AG09309 (cell line): ENCODE measurements around the gene MYLK.

ENCODE experiments used
- DNase-seq: peaks from one replicate; pipeline ENCODE4 v3.0.0-alpha.2; 2010; ENCODE audit warnings: low read depth
- H3K4me3 ChIP-seq: 2 replicates; pipeline ENCODE4 v1.5.1; 2011; ENCODE audit warnings: mild to moderate bottlenecking, low read depth, low read length, moderate library complexity; ENCODE audit not compliant: control insufficient read depth
- CTCF ChIP-seq: IDR thresholded peaks from 2 replicates; pipeline ENCODE4 v1.5.1; 2011; ENCODE audit warnings: mild to moderate bottlenecking, low read depth, low read length, inconsistent platforms; ENCODE audit not compliant: insufficient read depth, control insufficient read depth; ENCODE audit errors: missing control alignments

The MYLK gene

DNA sequence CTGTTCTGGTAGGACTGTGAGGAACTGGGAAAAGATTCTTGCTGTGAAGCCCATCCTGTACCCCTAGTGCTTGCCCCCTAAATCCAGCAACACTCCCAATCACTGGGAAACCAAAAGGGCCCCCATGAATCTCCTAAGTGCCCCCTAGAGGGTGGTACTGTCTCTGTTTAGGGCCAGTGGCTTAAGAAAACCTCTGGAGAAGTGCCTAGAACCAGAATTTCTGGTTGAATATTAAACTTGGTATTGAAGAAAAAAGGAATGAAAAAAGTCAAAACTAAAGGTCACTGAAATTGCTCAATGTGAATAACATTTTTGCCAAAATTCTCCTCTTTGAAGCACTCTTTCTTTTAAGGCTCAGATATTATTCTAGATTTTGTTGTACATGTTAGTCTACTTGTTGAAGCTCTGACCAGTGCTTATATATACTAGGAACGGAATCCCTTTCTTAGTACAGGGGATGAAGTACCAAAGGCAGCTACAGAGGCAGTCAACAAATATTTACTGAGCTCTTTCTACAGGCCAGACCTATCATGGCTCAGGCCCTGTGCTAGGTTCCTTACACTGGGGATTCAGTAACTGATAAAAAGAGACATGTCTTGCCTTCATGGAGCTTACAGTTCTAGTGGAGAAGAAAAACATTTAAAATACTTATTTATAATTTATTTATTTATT, 138.8 kb downstream of the MYLK start:
- peak; percentile 37 for TF ChIP-seq CTCF
- no peak for DNase-seq
- no peak overlapping the region for H3K4me3 ChIP-seq

DNA sequence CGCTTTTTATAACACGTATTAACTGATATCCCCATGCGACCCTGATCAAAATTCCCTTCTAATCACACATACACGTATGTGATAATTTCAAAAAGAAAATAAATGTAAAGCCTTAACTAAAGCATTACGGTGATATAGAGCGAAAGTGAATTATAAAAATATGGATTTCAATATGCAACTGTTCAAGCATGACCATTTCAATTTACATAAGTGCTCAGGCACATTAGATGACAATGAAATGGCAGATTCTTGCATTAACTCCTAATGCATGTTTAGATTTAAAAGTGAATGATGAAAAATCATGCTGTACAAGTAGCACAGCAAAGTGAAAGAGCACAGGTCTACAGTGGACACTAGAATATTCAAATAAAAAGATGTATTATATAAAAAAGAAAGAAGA, 140.1 kb downstream of the MYLK start:
- H3K4me3 ChIP-seq, result no peak overlapping the region
- DNase-seq, result no peak
- TF ChIP-seq CTCF, result no peak

DNA sequence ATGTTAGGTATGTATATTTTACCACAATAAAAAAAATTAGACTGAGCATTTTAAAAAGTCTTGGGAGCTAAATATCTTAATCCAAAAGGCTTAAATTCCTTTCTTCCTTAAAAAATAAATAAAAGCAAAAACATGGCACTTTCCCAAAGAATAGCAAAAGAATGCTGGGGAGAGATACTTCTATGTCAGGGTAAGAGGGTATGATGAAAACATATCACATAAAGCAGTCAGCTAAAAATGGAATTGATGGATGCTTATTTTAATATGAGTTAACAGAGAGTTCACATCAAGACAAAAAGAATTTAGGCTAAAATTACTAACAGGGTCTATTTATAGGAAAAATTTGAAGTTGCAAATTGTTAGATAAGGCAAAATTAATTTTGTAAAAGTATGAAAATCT, 141.0 kb downstream of the MYLK start:
- no peak overlapping the region for H3K4me3 ChIP-seq

DNA sequence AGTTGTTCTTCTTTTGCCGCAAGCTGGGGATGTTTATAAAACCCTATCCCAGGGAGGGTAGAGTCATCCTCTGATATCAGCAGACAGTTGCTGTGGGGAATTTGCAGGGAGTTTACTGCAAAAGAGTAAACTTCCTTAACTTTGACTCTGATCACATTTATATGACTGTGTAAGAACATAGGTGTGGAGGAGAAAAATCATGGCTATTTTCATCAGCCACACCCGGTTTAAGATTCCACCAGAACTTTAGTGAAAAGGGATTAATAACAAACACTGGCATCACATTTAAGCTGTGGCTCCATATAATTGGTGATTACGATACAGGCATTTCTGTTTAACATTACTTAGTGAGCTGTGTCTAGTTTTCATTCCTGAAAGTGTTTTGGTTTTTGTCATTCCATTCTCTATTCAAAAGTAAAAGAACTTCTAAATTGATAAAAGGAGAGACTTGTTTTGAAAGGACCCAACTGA, 143.1 kb downstream of the MYLK start:
- no peak for DNase-seq
- TF ChIP-seq CTCF, result no peak
- no peak overlapping the region for H3K4me3 ChIP-seq

More for the DNA sequence above, 141.0 kb downstream of the MYLK start:
- no peak for TF ChIP-seq CTCF
- DNase-seq, result no peak

DNA sequence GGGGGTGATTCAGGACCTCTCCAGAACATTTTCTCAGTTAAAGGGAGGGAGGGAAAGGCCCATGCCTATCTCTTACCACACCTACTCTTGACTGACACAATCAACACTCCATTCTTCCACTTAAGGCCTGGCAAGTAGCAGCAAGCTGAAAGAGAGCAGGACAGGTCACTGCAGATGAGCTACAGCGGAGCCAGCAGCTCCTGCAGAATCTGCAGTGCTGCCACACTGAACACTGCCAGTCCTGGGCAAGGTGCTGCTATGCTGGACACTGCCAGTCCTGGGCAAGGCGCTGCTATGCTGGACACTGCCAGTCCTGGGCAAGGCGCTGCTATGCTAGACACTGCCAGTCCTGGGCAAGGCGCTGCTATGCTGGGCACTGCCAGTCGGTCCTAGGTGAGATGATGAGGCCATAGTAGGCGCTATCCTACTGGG, 143.7 kb downstream of the MYLK start:
- no peak overlapping the region for H3K4me3 ChIP-seq
- no peak for TF ChIP-seq CTCF
- DNase-seq, result no peak

- no peak for DNase-seq
- no peak for TF ChIP-seq CTCF
- no peak overlapping the region for H3K4me3 ChIP-seq
Observed at GRCh38 chr3:123739754-123740153, 144.4 kb downstream of the MYLK start.
